GM23248 (cell line): ENCODE results near the gene KIAA1671. TPM values are rescaled to one million over a fixed set of nuclear protein-coding genes. Genes with fewer than 3 reads are reported as not detected.

Source experiments
- DNase-seq: peaks from one replicate; pipeline ENCODE4 v3.0.0-alpha.2; 2015
- H2AFZ ChIP-seq: fragments of 200-600 bp; sonication (generic); 2 replicates; pipeline ENCODE4 v1.6.1; 2016; ENCODE audit warnings: antibody characterized with exemption
- H3F3A ChIP-seq: fragments of 200-600 bp; sonication (generic); 2 replicates; pipeline ENCODE4 v1.6.1; 2016; ENCODE audit warnings: mild to moderate bottlenecking, antibody characterized with exemption, mixed run types; ENCODE audit not compliant: insufficient read depth
- H3K27ac ChIP-seq: fragments of 200-600 bp; sonication (generic); 2 replicates; pipeline ENCODE4 v1.5.1; 2016; ENCODE audit warnings: mild to moderate bottlenecking
- H3K27me3 ChIP-seq: fragments of 200-600 bp; sonication (generic); replicated peaks from 2 replicates; pipeline ENCODE4 v1.6.1; 2016; ENCODE audit warnings: mild to moderate bottlenecking; ENCODE audit not compliant: insufficient read depth
- H3K36me3 ChIP-seq: fragments of 200-600 bp; sonication (generic); 2 replicates; pipeline ENCODE4 v1.6.1; 2016; ENCODE audit warnings: low read depth, mild to moderate bottlenecking
- H3K4me1 ChIP-seq: fragments of 200-600 bp; sonication (generic); 2 replicates; pipeline ENCODE4 v1.6.1; 2016; ENCODE audit warnings: mild to moderate bottlenecking; ENCODE audit not compliant: insufficient read depth
- H3K4me2 ChIP-seq: fragments of 200-600 bp; sonication (generic); one replicate; pipeline ENCODE4 v1.6.1; 2016; ENCODE audit warnings: mild to moderate bottlenecking; ENCODE audit not compliant: unreplicated experiment
- H3K4me3 ChIP-seq: fragments of 200-600 bp; sonication (generic); 2 replicates; pipeline ENCODE4 v1.5.1; 2016; ENCODE audit warnings: mild to moderate bottlenecking
- H3K79me2 ChIP-seq: fragments of 200-600 bp; sonication (generic); 2 replicates; pipeline ENCODE4 v1.6.1; 2016; ENCODE audit warnings: mild to moderate bottlenecking; ENCODE audit not compliant: insufficient read depth
- H3K9ac ChIP-seq: fragments of 200-600 bp; sonication (generic); 2 replicates; pipeline ENCODE4 v1.6.1; 2016; ENCODE audit warnings: mild to moderate bottlenecking
- H3K9me2 ChIP-seq: fragments of 200-600 bp; sonication (generic); 2 replicates; pipeline ENCODE4 v1.6.1; 2016; ENCODE audit warnings: mixed run types, mild to moderate bottlenecking, moderate library complexity; ENCODE audit not compliant: insufficient read depth
- H3K9me3 ChIP-seq: fragments of 200-600 bp; sonication (generic); one replicate; pipeline ENCODE4 v1.6.1; 2017; ENCODE audit warnings: low read depth
- H4K20me1 ChIP-seq: fragments of 200-600 bp; sonication (generic); 2 replicates; pipeline ENCODE4 v1.6.0; 2016; ENCODE audit not compliant: insufficient read depth
- EZH2 ChIP-seq: fragments of 200-600 bp; sonication (generic); IDR thresholded peaks from 2 replicates; pipeline ENCODE4 v1.6.1; 2018; ENCODE audit warnings: antibody characterized with exemption, mild to moderate bottlenecking; ENCODE audit not compliant: insufficient read depth, poor library complexity, severe bottlenecking
- EZH2phosphoT487 ChIP-seq: fragments of 200-600 bp; sonication (generic); IDR thresholded peaks from 2 replicates; pipeline ENCODE4 v1.6.1; 2018; ENCODE audit warnings: antibody characterized with exemption, moderate library complexity, mild to moderate bottlenecking, low read depth; ENCODE audit not compliant: insufficient read depth
- WGBS, 2 experiments: methylation state at CpG; one replicate each; pipeline ENCODE4 v1.1.6; 2015 to 2017; ENCODE audit warnings: low lambda C conversion rate in 2 of 2, low coverage in 1 of 2; ENCODE audit errors: missing lambda C conversion rate in 2 of 2; 5-methylcytosine and 5-hydroxymethylcytosine counted together
- in situ Hi-C: fragments of 300-500 bp; cut with MboI; formaldehyde crosslinking; loops from 2 replicates; pipeline ENCODE4 v1.15.0; 2020
- polyA plus RNA-seq: library from polyadenylated mRNA; unstranded; fragments of >200 nt; fragmentation: Nextera tagmentation; extraction: Ambion mirVana; gene quantifications from 2 replicates; pipeline ENCODE4 v1.2.1, GENCODE V29; 2016
- total RNA-seq: library from RNA; depleted of rRNA; stranded (reverse); fragments of >200 nt; shearing (Covaris generic); gene quantifications from 2 replicates; pipeline ENCODE4 v1.2.3, GENCODE V29; 2014

KIAA1671 gene
- total and polyA plus RNA-seq, 2 experiments from 2014 or later = 0.25 to 0.76 TPM

- Histone ChIP-seq H3K27ac (no peak overlapping the region), H3K27me3 (peaks cover 3% of the 10 kb centered on the region; the same call in 1 of the 2 replicates), H3K9me2 (no peaks in the 10 kb centered on the region), H3F3A (no peaks in the 10 kb centered on the region), H3K36me3 (no peaks in the 10 kb centered on the region), H3K4me3 (no peak overlapping the region), H3K9me3 (no peaks in the 10 kb centered on the region), H3K9ac (no peak overlapping the region), H4K20me1 (no peaks in the 10 kb centered on the region), H3K4me2 (no peak overlapping the region), H2AFZ (no peak overlapping the region), H3K79me2 (no peaks in the 10 kb centered on the region), H3K4me1 (no peaks in the 10 kb centered on the region)
- WGBS, 2 experiments = 64 to 67% methylated on average over 14 of the region's 14 CpGs
- DNase-seq = no peak
- TF ChIP-seq EZH2 (no peak), EZH2phosphoT487 (no peak)
- in situ Hi-C loops = no loop called here
These were observed 169.7 kb downstream of the KIAA1671 start for GRCh38 chr22:25122136-25122764.

DNA sequence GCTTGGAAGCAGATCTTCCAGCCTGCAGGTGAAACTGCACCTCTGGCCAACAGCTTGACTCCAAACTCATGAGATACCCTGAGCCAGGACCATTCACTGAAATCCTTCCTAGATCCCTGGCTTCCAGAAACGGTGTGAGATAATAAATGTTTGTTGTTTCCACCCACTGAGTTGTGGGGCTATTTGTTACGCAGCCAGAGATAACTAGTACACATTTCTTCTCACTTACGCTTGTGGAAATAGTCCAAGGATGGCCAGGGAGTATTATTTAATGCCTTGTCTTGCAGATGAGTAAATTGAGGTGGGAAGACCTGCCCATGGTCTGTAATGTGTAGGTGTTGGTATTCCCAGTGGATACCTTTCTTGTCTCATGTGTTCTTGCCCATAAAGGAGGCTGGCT, 171.2 kb downstream of the KIAA1671 start:
- peaks cover 3% of the 10 kb centered on the region; the same call in 1 of the 2 replicates for H3K27me3 ChIP-seq
- TF ChIP-seq EZH2 (no peak), EZH2phosphoT487 (no peak)
- no peaks in the 10 kb centered on the region for H3K9me3 ChIP-seq
- H3F3A ChIP-seq = no peaks in the 10 kb centered on the region
- 39 to 45% methylated on average over 3 of the region's 3 CpGs for WGBS, 2 experiments
- H3K4me2 ChIP-seq = no peak overlapping the region
- no peaks in the 10 kb centered on the region for H3K4me1 ChIP-seq
- no peaks in the 10 kb centered on the region for H4K20me1 ChIP-seq
- H3K9me2 ChIP-seq = no peaks in the 10 kb centered on the region
- no peaks in the 10 kb centered on the region for H3K36me3 ChIP-seq
- in situ Hi-C loops = no loop called here
- H3K27ac ChIP-seq = no peak overlapping the region
- H3K4me3 ChIP-seq = no peak overlapping the region
- no peak for DNase-seq
- no peaks in the 10 kb centered on the region for H3K79me2 ChIP-seq
- H2AFZ ChIP-seq = no peak overlapping the region
- no peak overlapping the region for H3K9ac ChIP-seq

DNA sequence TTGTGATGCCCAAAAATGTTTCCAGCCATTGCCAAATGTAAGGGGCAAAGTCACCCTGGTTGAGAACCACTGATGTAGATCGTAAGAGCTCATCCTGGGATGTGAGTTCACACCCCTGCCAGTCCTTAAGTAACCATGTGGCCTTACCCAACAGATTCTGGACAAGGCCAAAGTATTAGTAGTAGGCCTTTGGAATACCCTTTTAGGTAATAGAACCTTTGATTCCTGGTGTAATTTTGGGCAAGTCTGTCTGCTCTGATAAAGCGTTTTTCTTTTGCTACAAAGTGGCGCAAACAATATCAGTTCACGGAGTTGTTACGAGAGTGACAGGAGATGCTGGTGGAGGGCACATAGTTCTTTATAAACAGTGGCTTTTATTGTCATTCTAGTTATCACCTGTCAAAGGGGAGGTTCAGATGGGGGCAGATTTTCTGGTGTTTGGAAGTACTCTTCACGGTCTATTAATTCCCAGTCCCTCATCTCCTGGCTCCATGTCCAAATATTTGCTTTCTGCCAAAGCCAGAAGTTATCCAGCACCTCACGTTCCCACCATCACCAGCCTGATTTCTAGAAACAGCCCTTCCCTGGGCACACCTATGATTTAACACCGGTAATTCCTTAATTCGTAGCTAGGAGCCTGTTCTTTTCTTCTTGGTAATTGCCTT, 173.3 kb downstream of the KIAA1671 start:
- Histone ChIP-seq H4K20me1 (no peaks in the 10 kb centered on the region), H3K4me3 (no peak overlapping the region), H2AFZ (no peak overlapping the region), H3F3A (no peaks in the 10 kb centered on the region), H3K27me3 (peaks cover 3% of the 10 kb centered on the region; the same call in 1 of the 2 replicates), H3K4me1 (no peaks in the 10 kb centered on the region), H3K9me3 (no peaks in the 10 kb centered on the region), H3K27ac (no peak overlapping the region), H3K9me2 (no peaks in the 10 kb centered on the region), H3K9ac (no peak overlapping the region), H3K4me2 (no peak overlapping the region), H3K79me2 (no peaks in the 10 kb centered on the region), H3K36me3 (no peaks in the 10 kb centered on the region)
- in situ Hi-C loops = no loop called here
- WGBS, 2 experiments = 68% methylated on average over 9 of the region's 9 CpGs
- DNase-seq = no peak
- TF ChIP-seq EZH2 = no peak
- TF ChIP-seq EZH2phosphoT487 = no peak

DNA sequence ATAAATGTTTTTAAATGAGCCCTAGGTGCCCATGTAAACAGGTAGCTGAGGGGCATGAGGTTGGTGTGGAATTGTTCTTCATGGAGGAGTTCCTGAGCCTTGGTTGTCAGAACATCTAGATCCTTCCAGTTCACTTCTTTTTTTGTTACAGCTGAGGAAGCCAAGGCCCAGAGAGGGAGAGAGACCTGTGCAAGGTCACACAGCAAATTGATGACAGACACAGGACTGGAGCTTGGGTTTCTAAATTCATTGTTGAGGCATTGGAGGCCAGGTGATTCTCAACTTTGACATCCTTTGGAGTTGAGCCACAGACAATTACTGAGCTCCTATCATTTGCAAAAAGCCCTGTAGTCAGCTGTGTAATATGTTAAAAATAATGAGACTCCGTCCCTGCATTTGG, 174.0 kb downstream of the KIAA1671 start:
- in situ Hi-C loops = no loop called here
- Histone ChIP-seq H3K27ac (no peak overlapping the region), H3K4me3 (no peak overlapping the region), H4K20me1 (no peaks in the 10 kb centered on the region), H3K36me3 (no peaks in the 10 kb centered on the region), H3K27me3 (peaks cover 3% of the 10 kb centered on the region; the same call in 1 of the 2 replicates), H3K4me1 (no peaks in the 10 kb centered on the region), H3K9me2 (no peaks in the 10 kb centered on the region), H3K9me3 (no peaks in the 10 kb centered on the region), H3F3A (no peaks in the 10 kb centered on the region), H2AFZ (no peak overlapping the region), H3K9ac (no peak overlapping the region), H3K79me2 (no peaks in the 10 kb centered on the region), H3K4me2 (no peak overlapping the region)
- TF ChIP-seq EZH2phosphoT487 (no peak), EZH2 (no peak)
- no peak for DNase-seq
- 11 to 14% methylated on average over 1 of the region's 1 CpG for WGBS, 2 experiments

- H3F3A ChIP-seq = no peaks in the 10 kb centered on the region
- 26 to 28% methylated on average over 6 of the region's 6 CpGs for WGBS, 2 experiments
- H2AFZ ChIP-seq = no peak overlapping the region
- TF ChIP-seq EZH2 (no peak), EZH2phosphoT487 (no peak)
- DNase-seq = no peak
- no peak overlapping the region for H3K4me2 ChIP-seq
- no peaks in the 10 kb centered on the region for H3K9me2 ChIP-seq
- no peak overlapping the region for H3K4me3 ChIP-seq
- H3K9ac ChIP-seq = no peak overlapping the region
- no peak overlapping the region for H3K27ac ChIP-seq
- H3K27me3 ChIP-seq = peaks cover 3% of the 10 kb centered on the region; the same call in 1 of the 2 replicates
- H3K4me1 ChIP-seq = no peaks in the 10 kb centered on the region
- in situ Hi-C loops = no loop called here
- no peaks in the 10 kb centered on the region for H4K20me1 ChIP-seq
- H3K36me3 ChIP-seq = no peaks in the 10 kb centered on the region
- H3K79me2 ChIP-seq = no peaks in the 10 kb centered on the region
- no peaks in the 10 kb centered on the region for H3K9me3 ChIP-seq
These were observed 174.8 kb downstream of the KIAA1671 start for GRCh38 chr22:25127318-25127717.
